GM23248 (cell line): Measurements from ENCODE around the gene S1PR1. TPM values are rescaled to one million over a fixed set of nuclear protein-coding genes. Genes with fewer than 3 reads are reported as not detected.
A peak's percentile ranks its signal among the peaks of the same experiment; 100 is the strongest.

Source experiments
- DNase-seq: peaks from one replicate; pipeline ENCODE4 v3.0.0-alpha.2; 2015
- H2AFZ ChIP-seq: fragments of 200-600 bp; sonication (generic); 2 replicates; pipeline ENCODE4 v1.6.1; 2016; ENCODE audit warnings: antibody characterized with exemption
- H3F3A ChIP-seq: fragments of 200-600 bp; sonication (generic); 2 replicates; pipeline ENCODE4 v1.6.1; 2016; ENCODE audit warnings: mild to moderate bottlenecking, antibody characterized with exemption, mixed run types; ENCODE audit not compliant: insufficient read depth
- H3K27ac ChIP-seq: fragments of 200-600 bp; sonication (generic); 2 replicates; pipeline ENCODE4 v1.5.1; 2016; ENCODE audit warnings: mild to moderate bottlenecking
- H3K27me3 ChIP-seq: fragments of 200-600 bp; sonication (generic); replicated peaks from 2 replicates; pipeline ENCODE4 v1.6.1; 2016; ENCODE audit warnings: mild to moderate bottlenecking; ENCODE audit not compliant: insufficient read depth
- H3K36me3 ChIP-seq: fragments of 200-600 bp; sonication (generic); 2 replicates; pipeline ENCODE4 v1.6.1; 2016; ENCODE audit warnings: low read depth, mild to moderate bottlenecking
- H3K4me1 ChIP-seq: fragments of 200-600 bp; sonication (generic); 2 replicates; pipeline ENCODE4 v1.6.1; 2016; ENCODE audit warnings: mild to moderate bottlenecking; ENCODE audit not compliant: insufficient read depth
- H3K4me2 ChIP-seq: fragments of 200-600 bp; sonication (generic); one replicate; pipeline ENCODE4 v1.6.1; 2016; ENCODE audit warnings: mild to moderate bottlenecking; ENCODE audit not compliant: unreplicated experiment
- H3K4me3 ChIP-seq: fragments of 200-600 bp; sonication (generic); 2 replicates; pipeline ENCODE4 v1.5.1; 2016; ENCODE audit warnings: mild to moderate bottlenecking
- H3K79me2 ChIP-seq: fragments of 200-600 bp; sonication (generic); 2 replicates; pipeline ENCODE4 v1.6.1; 2016; ENCODE audit warnings: mild to moderate bottlenecking; ENCODE audit not compliant: insufficient read depth
- H3K9ac ChIP-seq: fragments of 200-600 bp; sonication (generic); 2 replicates; pipeline ENCODE4 v1.6.1; 2016; ENCODE audit warnings: mild to moderate bottlenecking
- H3K9me2 ChIP-seq: fragments of 200-600 bp; sonication (generic); 2 replicates; pipeline ENCODE4 v1.6.1; 2016; ENCODE audit warnings: mixed run types, mild to moderate bottlenecking, moderate library complexity; ENCODE audit not compliant: insufficient read depth
- H3K9me3 ChIP-seq: fragments of 200-600 bp; sonication (generic); one replicate; pipeline ENCODE4 v1.6.1; 2017; ENCODE audit warnings: low read depth
- H4K20me1 ChIP-seq: fragments of 200-600 bp; sonication (generic); 2 replicates; pipeline ENCODE4 v1.6.0; 2016; ENCODE audit not compliant: insufficient read depth
- EZH2 ChIP-seq: fragments of 200-600 bp; sonication (generic); IDR thresholded peaks from 2 replicates; pipeline ENCODE4 v1.6.1; 2018; ENCODE audit warnings: antibody characterized with exemption, mild to moderate bottlenecking; ENCODE audit not compliant: insufficient read depth, poor library complexity, severe bottlenecking
- EZH2phosphoT487 ChIP-seq: fragments of 200-600 bp; sonication (generic); IDR thresholded peaks from 2 replicates; pipeline ENCODE4 v1.6.1; 2018; ENCODE audit warnings: antibody characterized with exemption, moderate library complexity, mild to moderate bottlenecking, low read depth; ENCODE audit not compliant: insufficient read depth
- WGBS, 2 experiments: methylation state at CpG; one replicate each; pipeline ENCODE4 v1.1.6; 2015 to 2017; ENCODE audit warnings: low lambda C conversion rate in 2 of 2, low coverage in 1 of 2; ENCODE audit errors: missing lambda C conversion rate in 2 of 2; 5-methylcytosine and 5-hydroxymethylcytosine counted together
- in situ Hi-C: fragments of 300-500 bp; cut with MboI; formaldehyde crosslinking; loops from 2 replicates; pipeline ENCODE4 v1.15.0; 2020
- polyA plus RNA-seq: library from polyadenylated mRNA; unstranded; fragments of >200 nt; fragmentation: Nextera tagmentation; extraction: Ambion mirVana; gene quantifications from 2 replicates; pipeline ENCODE4 v1.2.1, GENCODE V29; 2016
- total RNA-seq: library from RNA; depleted of rRNA; stranded (reverse); fragments of >200 nt; shearing (Covaris generic); gene quantifications from 2 replicates; pipeline ENCODE4 v1.2.3, GENCODE V29; 2014

Gene S1PR1
- total and polyA plus RNA-seq, 2 experiments from 2014 or later, result 44.3 to 48.5 TPM

- Histone ChIP-seq H3K9ac (no peak overlapping the region), H3K36me3 (no peaks in the 10 kb centered on the region), H3K4me1 (peaks cover 13% of the 10 kb centered on the region), H3K9me2 (no peaks in the 10 kb centered on the region), H2AFZ (no peak overlapping the region), H3K27ac (no peak overlapping the region), H3K27me3 (no peaks in the 10 kb centered on the region), H3K4me3 (no peak overlapping the region), H3K9me3 (no peaks in the 10 kb centered on the region), H4K20me1 (no peaks in the 10 kb centered on the region), H3K4me2 (no peak overlapping the region), H3K79me2 (no peaks in the 10 kb centered on the region), H3F3A (peaks cover 6% of the 10 kb centered on the region)
- WGBS, 2 experiments, result 89 to 90% methylated on average over 16 of the region's 16 CpGs
- in situ Hi-C loops, result no loop called here
- DNase-seq, result no peak
- TF ChIP-seq EZH2phosphoT487 (no peak), EZH2 (no peak)
Measured at GRCh38 chr1:101284021-101284420, 47.2 kb downstream of the S1PR1 start.

- H3K79me2 ChIP-seq, result no peaks in the 10 kb centered on the region
- no peak overlapping the region for H3K4me2 ChIP-seq
- DNase-seq, result no peak
- H3F3A ChIP-seq, result peaks cover 6% of the 10 kb centered on the region
- no peak overlapping the region for H2AFZ ChIP-seq
- no peaks in the 10 kb centered on the region for H3K36me3 ChIP-seq
- H3K27me3 ChIP-seq, result no peaks in the 10 kb centered on the region
- WGBS, 2 experiments, result 91 to 95% methylated on average over 5 of the region's 5 CpGs
- in situ Hi-C loops, result loop anchor here (5.0 kb wide), 1 partner anchor 362 kb away; no protein-coding TSS in a partner anchor
- no peak overlapping the region for H3K9ac ChIP-seq
- H3K9me3 ChIP-seq, result no peaks in the 10 kb centered on the region
- no peaks in the 10 kb centered on the region for H4K20me1 ChIP-seq
- no peak overlapping the region for H3K27ac ChIP-seq
- no peaks in the 10 kb centered on the region for H3K9me2 ChIP-seq
- peaks cover 13% of the 10 kb centered on the region for H3K4me1 ChIP-seq
- no peak overlapping the region for H3K4me3 ChIP-seq
- no peak for TF ChIP-seq EZH2phosphoT487
- TF ChIP-seq EZH2, result no peak
Measured at GRCh38 chr1:101284622-101285218, 47.9 kb downstream of the S1PR1 start.

- H4K20me1 ChIP-seq, result no peaks in the 10 kb centered on the region
- 76 to 90% methylated on average over 2 of the region's 2 CpGs for WGBS, 2 experiments
- in situ Hi-C loops, result loop anchor here (5.0 kb wide), 1 partner anchor 364 kb away; no protein-coding TSS in a partner anchor
- no peak overlapping the region for H3K27ac ChIP-seq
- no peak overlapping the region for H3K4me2 ChIP-seq
- peaks cover 8% of the 10 kb centered on the region for H3F3A ChIP-seq
- H3K4me3 ChIP-seq, result no peak overlapping the region
- no peaks in the 10 kb centered on the region for H3K9me3 ChIP-seq
- no peaks in the 10 kb centered on the region for H3K9me2 ChIP-seq
- peaks cover 17% of the 10 kb centered on the region for H3K4me1 ChIP-seq
- no peaks in the 10 kb centered on the region for H3K27me3 ChIP-seq
- peak; percentile 58 for DNase-seq
- TF ChIP-seq EZH2 (no peak), EZH2phosphoT487 (no peak)
- 0 out of 2 replicates have a peak overlapping the region, but pooled peaks have one; percentile 20 for H2AFZ ChIP-seq
- no peak overlapping the region for H3K9ac ChIP-seq
- no peaks in the 10 kb centered on the region for H3K36me3 ChIP-seq
- H3K79me2 ChIP-seq, result no peaks in the 10 kb centered on the region
Measured at GRCh38 chr1:101285922-101286570, 49.2 kb downstream of the S1PR1 start.

GRCh38 chr1:101288491-101288944 is 51.7 kb downstream of the S1PR1 start:
- 21 to 23% methylated on average over 4 of the region's 4 CpGs for WGBS, 2 experiments
- no peaks in the 10 kb centered on the region for H3K9me2 ChIP-seq
- no peaks in the 10 kb centered on the region for H3K27me3 ChIP-seq
- H3K4me1 ChIP-seq, result peaks cover 26% of the 10 kb centered on the region
- no peak for TF ChIP-seq EZH2
- H3K4me2 ChIP-seq, result peak overlapping the region; percentile 24
- no peak overlapping the region for H2AFZ ChIP-seq
- H3K79me2 ChIP-seq, result no peaks in the 10 kb centered on the region
- peaks cover 25% of the 10 kb centered on the region for H3F3A ChIP-seq
- DNase-seq, result peak; percentile 91
- H3K36me3 ChIP-seq, result no peaks in the 10 kb centered on the region
- no peak overlapping the region for H3K9ac ChIP-seq
- H3K4me3 ChIP-seq, result no peak overlapping the region
- H3K27ac ChIP-seq, result no peak overlapping the region
- no peaks in the 10 kb centered on the region for H4K20me1 ChIP-seq
- H3K9me3 ChIP-seq, result no peaks in the 10 kb centered on the region
- in situ Hi-C loops, result loop anchor here (5.0 kb wide), 1 partner anchor 366 kb away; no protein-coding TSS in a partner anchor
